H1 (cell line): ENCODE data around the gene ASTN1. TPM values are rescaled to one million over a fixed set of nuclear protein-coding genes. Genes with fewer than 3 reads are reported as not detected.

ENCODE experiments used
- BACH1 ChIP-seq: IDR thresholded peaks from 2 replicates; pipeline ENCODE4 v1.6.1; 2012; ENCODE audit warnings: low read length, improper control_type of control experiment
- CHD1 ChIP-seq: IDR thresholded peaks from 2 replicates; pipeline ENCODE4 v1.6.1; 2012; ENCODE audit warnings: low read depth, low read length, improper control_type of control experiment
- GTF2F1 ChIP-seq: IDR thresholded peaks from 2 replicates; pipeline ENCODE4 v1.6.1; 2012; ENCODE audit warnings: low read depth, low read length, improper control_type of control experiment, borderline replicate concordance
- NANOG ChIP-seq: IDR thresholded peaks from 2 replicates; pipeline ENCODE4 v1.6.1; 2011; ENCODE audit warnings: low read length, low read depth, mild to moderate bottlenecking, inconsistent platforms; ENCODE audit not compliant: insufficient read depth, poor library complexity, severe bottlenecking
- SP1 ChIP-seq: IDR thresholded peaks from 2 replicates; pipeline ENCODE4 v1.6.1; 2011; ENCODE audit warnings: low read depth, low read length
- TBP ChIP-seq: IDR thresholded peaks from 2 replicates; pipeline ENCODE4 v1.6.1; 2011; ENCODE audit warnings: low read depth, low read length, improper control_type of control experiment
- polyA plus RNA-seq, 7 experiments: library from polyadenylated mRNA; depleted of rRNA in 3 of 7; stranded (reverse) in 5 of 7; unstranded in 2 of 7; fragments of >200 nt in 5 of 7; fragments of 200-250 nt in 2 of 7; gene quantifications; 1 replicate in 5 of 7; 2 replicates in 1 of 7; 4 replicates in 1 of 7; pipeline versions ENCODE4 v1.2.1 to v1.2.3, GENCODE V29; 2011 to 2013; ENCODE audit warnings: missing spikeins in 2 of 7, mixed read lengths in 2 of 7
- total RNA-seq: library from RNA; stranded (reverse); fragmentation: NEBNext Ultra II Directional; extraction: Animal tissue kit (Norgen Biotek cat#: 25700); gene quantifications from 2 replicates; pipeline ENCODE4 v1.2.1, GENCODE V29; 2021
- TF ChIP-seq, protein P1 (sequence below): IDR thresholded peaks from 2 replicates; pipeline ENCODE4 v1.6.1; 2011; ENCODE audit warnings: low read depth, mild to moderate bottlenecking, low read length; ENCODE audit not compliant: insufficient read depth
- TF ChIP-seq, protein P2 (sequence below): fragments of 300-600 bp; sonication (generic); IDR thresholded peaks from 2 replicates; pipeline ENCODE4 v1.7.1; 2012; ENCODE audit warnings: low read length, moderate library complexity, mild to moderate bottlenecking, inconsistent platforms; ENCODE audit not compliant: insufficient replicate concordance

The ASTN1 gene
- total and polyA plus RNA-seq, 2 of the 8 experiments (the other 6 are each of a cell fraction or from before 2014, with no cell fraction given), result 2.9 to 4.1 TPM

DNA sequence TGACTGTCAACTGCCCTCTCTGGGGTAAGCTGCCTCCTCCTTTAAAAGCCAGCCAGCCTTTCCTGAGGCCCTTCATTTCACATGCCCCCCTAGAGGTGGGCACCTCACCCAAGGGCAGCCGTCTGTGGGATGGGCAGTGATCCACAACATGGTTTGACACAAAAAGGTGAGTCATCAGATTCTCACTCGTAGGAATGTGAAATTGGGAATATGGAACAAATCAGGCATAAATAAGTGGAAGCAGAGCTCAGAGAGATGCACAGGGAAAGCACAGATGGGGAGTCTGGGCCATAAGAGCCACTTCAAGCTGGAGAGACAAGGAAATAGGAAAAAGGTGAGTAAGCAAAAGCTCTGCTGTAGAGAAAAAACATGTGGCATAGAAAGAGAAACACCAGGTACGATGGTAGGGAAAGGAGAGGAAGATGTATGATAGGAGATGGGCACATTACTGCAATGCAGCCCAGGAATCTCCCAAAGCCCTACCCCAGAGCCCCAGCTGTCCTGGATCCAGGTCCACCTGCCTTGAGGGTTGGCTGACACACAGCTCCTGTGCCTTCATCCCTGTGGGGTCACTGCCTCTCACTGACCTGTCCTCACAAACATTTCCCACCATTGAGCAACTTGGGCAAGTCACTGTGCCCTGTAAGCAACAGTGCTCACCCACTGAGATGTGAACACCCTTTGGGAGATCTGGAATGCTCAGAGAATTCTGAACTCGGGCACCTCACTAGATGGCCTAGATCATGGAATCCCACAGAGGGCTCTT is 86.6 kb downstream of the ASTN1 start (continued):
- TF ChIP-seq NANOG (no peak), BACH1 (no peak), CHD1 (no peak), TBP (no peak), SP1 (no peak), GTF2F1 (no peak)
- TF ChIP-seq, protein P1, sequence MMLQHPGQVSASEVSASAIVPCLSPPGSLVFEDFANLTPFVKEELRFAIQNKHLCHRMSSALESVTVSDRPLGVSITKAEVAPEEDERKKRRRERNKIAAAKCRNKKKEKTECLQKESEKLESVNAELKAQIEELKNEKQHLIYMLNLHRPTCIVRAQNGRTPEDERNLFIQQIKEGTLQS, result no peak
- TF ChIP-seq, protein P2, sequence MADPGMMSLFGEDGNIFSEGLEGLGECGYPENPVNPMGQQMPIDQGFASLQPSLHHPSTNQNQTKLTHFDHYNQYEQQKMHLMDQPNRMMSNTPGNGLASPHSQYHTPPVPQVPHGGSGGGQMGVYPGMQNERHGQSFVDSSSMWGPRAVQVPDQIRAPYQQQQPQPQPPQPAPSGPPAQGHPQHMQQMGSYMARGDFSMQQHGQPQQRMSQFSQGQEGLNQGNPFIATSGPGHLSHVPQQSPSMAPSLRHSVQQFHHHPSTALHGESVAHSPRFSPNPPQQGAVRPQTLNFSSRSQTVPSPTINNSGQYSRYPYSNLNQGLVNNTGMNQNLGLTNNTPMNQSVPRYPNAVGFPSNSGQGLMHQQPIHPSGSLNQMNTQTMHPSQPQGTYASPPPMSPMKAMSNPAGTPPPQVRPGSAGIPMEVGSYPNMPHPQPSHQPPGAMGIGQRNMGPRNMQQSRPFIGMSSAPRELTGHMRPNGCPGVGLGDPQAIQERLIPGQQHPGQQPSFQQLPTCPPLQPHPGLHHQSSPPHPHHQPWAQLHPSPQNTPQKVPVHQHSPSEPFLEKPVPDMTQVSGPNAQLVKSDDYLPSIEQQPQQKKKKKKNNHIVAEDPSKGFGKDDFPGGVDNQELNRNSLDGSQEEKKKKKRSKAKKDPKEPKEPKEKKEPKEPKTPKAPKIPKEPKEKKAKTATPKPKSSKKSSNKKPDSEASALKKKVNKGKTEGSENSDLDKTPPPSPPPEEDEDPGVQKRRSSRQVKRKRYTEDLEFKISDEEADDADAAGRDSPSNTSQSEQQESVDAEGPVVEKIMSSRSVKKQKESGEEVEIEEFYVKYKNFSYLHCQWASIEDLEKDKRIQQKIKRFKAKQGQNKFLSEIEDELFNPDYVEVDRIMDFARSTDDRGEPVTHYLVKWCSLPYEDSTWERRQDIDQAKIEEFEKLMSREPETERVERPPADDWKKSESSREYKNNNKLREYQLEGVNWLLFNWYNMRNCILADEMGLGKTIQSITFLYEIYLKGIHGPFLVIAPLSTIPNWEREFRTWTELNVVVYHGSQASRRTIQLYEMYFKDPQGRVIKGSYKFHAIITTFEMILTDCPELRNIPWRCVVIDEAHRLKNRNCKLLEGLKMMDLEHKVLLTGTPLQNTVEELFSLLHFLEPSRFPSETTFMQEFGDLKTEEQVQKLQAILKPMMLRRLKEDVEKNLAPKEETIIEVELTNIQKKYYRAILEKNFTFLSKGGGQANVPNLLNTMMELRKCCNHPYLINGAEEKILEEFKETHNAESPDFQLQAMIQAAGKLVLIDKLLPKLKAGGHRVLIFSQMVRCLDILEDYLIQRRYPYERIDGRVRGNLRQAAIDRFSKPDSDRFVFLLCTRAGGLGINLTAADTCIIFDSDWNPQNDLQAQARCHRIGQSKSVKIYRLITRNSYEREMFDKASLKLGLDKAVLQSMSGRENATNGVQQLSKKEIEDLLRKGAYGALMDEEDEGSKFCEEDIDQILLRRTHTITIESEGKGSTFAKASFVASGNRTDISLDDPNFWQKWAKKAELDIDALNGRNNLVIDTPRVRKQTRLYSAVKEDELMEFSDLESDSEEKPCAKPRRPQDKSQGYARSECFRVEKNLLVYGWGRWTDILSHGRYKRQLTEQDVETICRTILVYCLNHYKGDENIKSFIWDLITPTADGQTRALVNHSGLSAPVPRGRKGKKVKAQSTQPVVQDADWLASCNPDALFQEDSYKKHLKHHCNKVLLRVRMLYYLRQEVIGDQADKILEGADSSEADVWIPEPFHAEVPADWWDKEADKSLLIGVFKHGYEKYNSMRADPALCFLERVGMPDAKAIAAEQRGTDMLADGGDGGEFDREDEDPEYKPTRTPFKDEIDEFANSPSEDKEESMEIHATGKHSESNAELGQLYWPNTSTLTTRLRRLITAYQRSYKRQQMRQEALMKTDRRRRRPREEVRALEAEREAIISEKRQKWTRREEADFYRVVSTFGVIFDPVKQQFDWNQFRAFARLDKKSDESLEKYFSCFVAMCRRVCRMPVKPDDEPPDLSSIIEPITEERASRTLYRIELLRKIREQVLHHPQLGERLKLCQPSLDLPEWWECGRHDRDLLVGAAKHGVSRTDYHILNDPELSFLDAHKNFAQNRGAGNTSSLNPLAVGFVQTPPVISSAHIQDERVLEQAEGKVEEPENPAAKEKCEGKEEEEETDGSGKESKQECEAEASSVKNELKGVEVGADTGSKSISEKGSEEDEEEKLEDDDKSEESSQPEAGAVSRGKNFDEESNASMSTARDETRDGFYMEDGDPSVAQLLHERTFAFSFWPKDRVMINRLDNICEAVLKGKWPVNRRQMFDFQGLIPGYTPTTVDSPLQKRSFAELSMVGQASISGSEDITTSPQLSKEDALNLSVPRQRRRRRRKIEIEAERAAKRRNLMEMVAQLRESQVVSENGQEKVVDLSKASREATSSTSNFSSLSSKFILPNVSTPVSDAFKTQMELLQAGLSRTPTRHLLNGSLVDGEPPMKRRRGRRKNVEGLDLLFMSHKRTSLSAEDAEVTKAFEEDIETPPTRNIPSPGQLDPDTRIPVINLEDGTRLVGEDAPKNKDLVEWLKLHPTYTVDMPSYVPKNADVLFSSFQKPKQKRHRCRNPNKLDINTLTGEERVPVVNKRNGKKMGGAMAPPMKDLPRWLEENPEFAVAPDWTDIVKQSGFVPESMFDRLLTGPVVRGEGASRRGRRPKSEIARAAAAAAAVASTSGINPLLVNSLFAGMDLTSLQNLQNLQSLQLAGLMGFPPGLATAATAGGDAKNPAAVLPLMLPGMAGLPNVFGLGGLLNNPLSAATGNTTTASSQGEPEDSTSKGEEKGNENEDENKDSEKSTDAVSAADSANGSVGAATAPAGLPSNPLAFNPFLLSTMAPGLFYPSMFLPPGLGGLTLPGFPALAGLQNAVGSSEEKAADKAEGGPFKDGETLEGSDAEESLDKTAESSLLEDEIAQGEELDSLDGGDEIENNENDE, result no peak
